HTR-8/SVneo (cell line): ENCODE results near the gene DPF3.
"Not testable (repeated sequence)": the region's sequence is repeated elsewhere in the genome, so short reads cannot be mapped to it uniquely, and the experiment has no call there.

Experiments
- DNase-seq: peaks from one replicate; pipeline ENCODE4 v3.0.0; 2011; ENCODE audit warnings: low spot score, mixed read lengths; ENCODE audit not compliant: insufficient read length
- FAIRE-seq: peaks from 2 replicates; lab custom pipeline; 2011; peaks lifted over from hg19 to GRCh38; lab: Jason Lieb, UNC

DPF3 gene

GRCh38 chr14:72882463-72882862 is 11.4 kb downstream of the DPF3 start:
- DNase-seq (no peak), FAIRE-seq (no peak)

- FAIRE-seq (no peak), DNase-seq (no peak)
These were observed 11.9 kb downstream of the DPF3 start for GRCh38 chr14:72882047-72882446.

GRCh38 chr14:72881543-72881942 is 12.4 kb downstream of the DPF3 start:
- DNase-seq (no peak), FAIRE-seq (no peak)

- FAIRE-seq (no peak), DNase-seq (no peak)
These were observed 13.1 kb downstream of the DPF3 start for GRCh38 chr14:72880820-72881219.

GRCh38 chr14:72880164-72880563 is 13.7 kb downstream of the DPF3 start:
- FAIRE-seq (no peak), DNase-seq (no peak)

- FAIRE-seq (no peak), DNase-seq (no peak)
These were observed 14.5 kb downstream of the DPF3 start for GRCh38 chr14:72879431-72879830.

GRCh38 chr14:72878746-72879145 is 15.2 kb downstream of the DPF3 start:
- DNase-seq: no peak
- no peak for FAIRE-seq

- no peak for DNase-seq
- peak; percentile 44 for FAIRE-seq
These were observed 17.2 kb downstream of the DPF3 start for GRCh38 chr14:72876710-72877063.

GRCh38 chr14:72876005-72876709 is 17.7 kb downstream of the DPF3 start:
- FAIRE-seq (no peak), DNase-seq (no peak)

- FAIRE-seq, DNase-seq: not testable (repeated sequence)
These were observed 23.0 kb downstream of the DPF3 start for GRCh38 chr14:72870878-72871277.

GRCh38 chr14:72869407-72870329 is 24.2 kb downstream of the DPF3 start:
- no peak for DNase-seq
- peak; percentile 86 for FAIRE-seq

- no peak for DNase-seq
- FAIRE-seq: peak; percentile 31
These were observed 25.4 kb downstream of the DPF3 start for GRCh38 chr14:72868500-72868899.

- DNase-seq: no peak
- FAIRE-seq: peak; percentile 13
These were observed 29.1 kb downstream of the DPF3 start for GRCh38 chr14:72864712-72865365.

GRCh38 chr14:72863216-72864006 is 30.5 kb downstream of the DPF3 start:
- FAIRE-seq (no peak), DNase-seq (no peak)

- no peak for DNase-seq
- FAIRE-seq: peak; percentile 36
These were observed 37.2 kb downstream of the DPF3 start for GRCh38 chr14:72856530-72857266.

- no peak for FAIRE-seq
- DNase-seq: no peak
These were observed 38.0 kb downstream of the DPF3 start for GRCh38 chr14:72855913-72856312.

GRCh38 chr14:72852194-72852593 is 41.7 kb downstream of the DPF3 start:
- FAIRE-seq (no peak), DNase-seq (no peak)

GRCh38 chr14:72851635-72852034 is 42.3 kb downstream of the DPF3 start:
- FAIRE-seq: no peak

GRCh38 chr14:72850360-72850759 is 43.5 kb downstream of the DPF3 start:
- peak; percentile 74 for FAIRE-seq
- DNase-seq: no peak

More at GRCh38 chr14:72851635-72852034, 42.3 kb downstream of the DPF3 start:
- no peak for DNase-seq
